ENCODE data around the gene UVRAG.

DNA sequence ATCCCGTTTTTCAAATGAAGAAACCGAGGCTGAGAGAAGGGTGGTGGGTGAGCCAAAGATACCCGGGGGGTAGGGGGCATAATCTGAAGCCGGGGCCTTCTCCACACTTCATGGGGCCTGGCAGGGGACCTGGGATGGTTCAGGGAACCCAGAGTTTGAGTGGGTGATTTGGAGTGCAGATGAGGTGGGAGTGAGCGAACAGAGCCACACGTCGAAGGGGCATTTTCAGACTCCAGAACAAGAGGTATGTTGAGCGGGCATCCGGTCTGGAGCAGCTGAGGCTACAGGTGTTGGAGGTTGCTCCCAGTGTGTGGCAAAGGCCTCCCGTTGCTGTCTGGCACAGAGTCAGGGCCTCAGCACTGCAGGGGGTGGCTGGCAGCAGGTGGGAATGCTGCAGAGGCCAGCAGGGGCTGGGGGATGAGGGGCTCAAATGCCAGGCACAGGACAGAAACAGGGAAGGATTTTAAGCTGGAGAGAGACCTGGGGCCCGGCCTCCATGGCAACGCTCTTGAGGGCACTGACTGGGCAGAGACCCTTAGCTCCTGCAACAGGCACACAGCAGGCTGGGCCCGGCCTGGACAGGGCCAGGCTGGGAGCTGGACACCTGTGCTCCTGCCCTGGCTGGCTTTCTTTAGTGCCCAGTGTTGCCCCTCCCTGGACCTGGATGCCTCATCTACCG lies 345.1 kb downstream of the UVRAG start:
- TF ChIP-seq EZH2 (IDR thresholded peaks at IDR 0.05; ENCODE audit: borderline replicate concordance, insufficient read depth, low read depth, low read length, poor library complexity, severe bottlenecking): no peak
- TF ChIP-seq, protein P1, sequence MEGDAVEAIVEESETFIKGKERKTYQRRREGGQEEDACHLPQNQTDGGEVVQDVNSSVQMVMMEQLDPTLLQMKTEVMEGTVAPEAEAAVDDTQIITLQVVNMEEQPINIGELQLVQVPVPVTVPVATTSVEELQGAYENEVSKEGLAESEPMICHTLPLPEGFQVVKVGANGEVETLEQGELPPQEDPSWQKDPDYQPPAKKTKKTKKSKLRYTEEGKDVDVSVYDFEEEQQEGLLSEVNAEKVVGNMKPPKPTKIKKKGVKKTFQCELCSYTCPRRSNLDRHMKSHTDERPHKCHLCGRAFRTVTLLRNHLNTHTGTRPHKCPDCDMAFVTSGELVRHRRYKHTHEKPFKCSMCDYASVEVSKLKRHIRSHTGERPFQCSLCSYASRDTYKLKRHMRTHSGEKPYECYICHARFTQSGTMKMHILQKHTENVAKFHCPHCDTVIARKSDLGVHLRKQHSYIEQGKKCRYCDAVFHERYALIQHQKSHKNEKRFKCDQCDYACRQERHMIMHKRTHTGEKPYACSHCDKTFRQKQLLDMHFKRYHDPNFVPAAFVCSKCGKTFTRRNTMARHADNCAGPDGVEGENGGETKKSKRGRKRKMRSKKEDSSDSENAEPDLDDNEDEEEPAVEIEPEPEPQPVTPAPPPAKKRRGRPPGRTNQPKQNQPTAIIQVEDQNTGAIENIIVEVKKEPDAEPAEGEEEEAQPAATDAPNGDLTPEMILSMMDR (IDR thresholded peaks at IDR 0.05): no peak
